Thoracic aorta (tissue), 2 donors: ENCODE data around the gene ASXL2. TPM values are rescaled to one million over a fixed set of nuclear protein-coding genes. Genes with fewer than 3 reads are reported as not detected.
"Not testable (repeated sequence)": the region's sequence is repeated elsewhere in the genome, so short reads cannot be mapped to it uniquely, and the experiment has no call there.

Experiments used
- ATAC-seq: fragments of 150-250 bp; one replicate; pipeline ENCODE4 v1.8.0; 2017; ENCODE audit warnings: low read depth; ENCODE audit not compliant: insufficient number of reproducible peaks, low FRiP score
- DNase-seq: peaks from one replicate; pipeline ENCODE4 v3.0.0-alpha.2; 2020; ENCODE audit warnings: low spot score
- H3K27ac ChIP-seq, 2 donors: fragments of 200-600 bp; sonication (generic); 1 replicate in 1 of 2; 2 replicates in 1 of 2; pipeline ENCODE4 v1.5.1; 2016; ENCODE audit warnings: mild to moderate bottlenecking in 2 of 2, moderate library complexity in 2 of 2
- H3K27me3 ChIP-seq: fragments of 200-600 bp; sonication (generic); replicated peaks from 2 replicates; pipeline ENCODE4 v1.6.0; 2016; ENCODE audit warnings: mild to moderate bottlenecking; ENCODE audit not compliant: insufficient read depth
- H3K36me3 ChIP-seq: fragments of 200-600 bp; sonication (generic); one replicate; pipeline ENCODE4 v1.5.1; 2016
- H3K4me1 ChIP-seq, 2 donors: fragments of 200-600 bp; sonication (generic); 1 replicate in 1 of 2; 2 replicates in 1 of 2; pipeline versions ENCODE4 v1.5.1 to v1.6.0; 2016; ENCODE audit warnings: low read depth in 2 of 2, mild to moderate bottlenecking in 1 of 2; ENCODE audit not compliant: control insufficient read depth in 1 of 2
- H3K4me3 ChIP-seq: fragments of 200-600 bp; sonication (generic); 2 replicates; pipeline ENCODE4 v1.5.1; 2016; ENCODE audit warnings: mild to moderate bottlenecking
- H3K9me3 ChIP-seq: fragments of 200-600 bp; sonication (generic); 2 replicates; pipeline ENCODE4 v1.5.1; 2016
- total RNA-seq, 2 donors: library from RNA; depleted of rRNA; stranded (reverse); fragments of >200 nt; gene quantifications; one replicate each; pipeline versions ENCODE4 v1.1.0 to v1.2.3, GENCODE V29; 2016
- TF ChIP-seq, protein P1 (sequence below): fragments of 200-600 bp; sonication (generic); IDR thresholded peaks from one replicate; pipeline ENCODE4 v1.5.1; 2019; ENCODE audit warnings: antibody characterized with exemption

ASXL2 gene
- total RNA-seq, 2 donors from 2014 or later, result 14.5 to 15.6 TPM

DNA sequence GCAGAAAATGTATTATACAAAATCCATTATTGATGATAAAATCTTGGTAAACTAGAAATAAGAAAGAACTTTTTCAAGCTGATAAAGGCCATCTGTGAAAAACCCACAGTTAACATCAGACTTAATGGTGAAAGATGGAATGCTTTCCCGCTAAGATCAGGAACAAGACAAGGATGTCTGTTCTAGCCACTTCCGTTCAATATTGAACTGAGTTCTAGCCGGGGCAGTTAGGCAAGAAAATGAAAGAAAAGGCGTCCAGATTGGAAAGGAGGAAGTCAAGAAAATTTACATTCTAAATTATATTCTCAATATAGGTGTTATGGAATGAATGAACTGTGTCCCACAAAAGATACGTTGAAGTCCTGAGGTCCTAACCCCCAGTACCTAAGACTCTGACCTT lies 165.8 kb downstream of the ASXL2 start:
- DNase-seq, result no peak
- no peak overlapping the region for H3K27ac ChIP-seq
- H3K9me3 ChIP-seq, result no peaks in the 10 kb centered on the region
- TF ChIP-seq, protein P1, sequence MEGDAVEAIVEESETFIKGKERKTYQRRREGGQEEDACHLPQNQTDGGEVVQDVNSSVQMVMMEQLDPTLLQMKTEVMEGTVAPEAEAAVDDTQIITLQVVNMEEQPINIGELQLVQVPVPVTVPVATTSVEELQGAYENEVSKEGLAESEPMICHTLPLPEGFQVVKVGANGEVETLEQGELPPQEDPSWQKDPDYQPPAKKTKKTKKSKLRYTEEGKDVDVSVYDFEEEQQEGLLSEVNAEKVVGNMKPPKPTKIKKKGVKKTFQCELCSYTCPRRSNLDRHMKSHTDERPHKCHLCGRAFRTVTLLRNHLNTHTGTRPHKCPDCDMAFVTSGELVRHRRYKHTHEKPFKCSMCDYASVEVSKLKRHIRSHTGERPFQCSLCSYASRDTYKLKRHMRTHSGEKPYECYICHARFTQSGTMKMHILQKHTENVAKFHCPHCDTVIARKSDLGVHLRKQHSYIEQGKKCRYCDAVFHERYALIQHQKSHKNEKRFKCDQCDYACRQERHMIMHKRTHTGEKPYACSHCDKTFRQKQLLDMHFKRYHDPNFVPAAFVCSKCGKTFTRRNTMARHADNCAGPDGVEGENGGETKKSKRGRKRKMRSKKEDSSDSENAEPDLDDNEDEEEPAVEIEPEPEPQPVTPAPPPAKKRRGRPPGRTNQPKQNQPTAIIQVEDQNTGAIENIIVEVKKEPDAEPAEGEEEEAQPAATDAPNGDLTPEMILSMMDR, result no peak
- H3K36me3 ChIP-seq, result no peaks in the 10 kb centered on the region
- no peak for ATAC-seq
- no peaks in the 10 kb centered on the region for H3K4me1 ChIP-seq
- no peak overlapping the region for H3K4me3 ChIP-seq
- H3K27me3 ChIP-seq, result no peaks in the 10 kb centered on the region

DNA sequence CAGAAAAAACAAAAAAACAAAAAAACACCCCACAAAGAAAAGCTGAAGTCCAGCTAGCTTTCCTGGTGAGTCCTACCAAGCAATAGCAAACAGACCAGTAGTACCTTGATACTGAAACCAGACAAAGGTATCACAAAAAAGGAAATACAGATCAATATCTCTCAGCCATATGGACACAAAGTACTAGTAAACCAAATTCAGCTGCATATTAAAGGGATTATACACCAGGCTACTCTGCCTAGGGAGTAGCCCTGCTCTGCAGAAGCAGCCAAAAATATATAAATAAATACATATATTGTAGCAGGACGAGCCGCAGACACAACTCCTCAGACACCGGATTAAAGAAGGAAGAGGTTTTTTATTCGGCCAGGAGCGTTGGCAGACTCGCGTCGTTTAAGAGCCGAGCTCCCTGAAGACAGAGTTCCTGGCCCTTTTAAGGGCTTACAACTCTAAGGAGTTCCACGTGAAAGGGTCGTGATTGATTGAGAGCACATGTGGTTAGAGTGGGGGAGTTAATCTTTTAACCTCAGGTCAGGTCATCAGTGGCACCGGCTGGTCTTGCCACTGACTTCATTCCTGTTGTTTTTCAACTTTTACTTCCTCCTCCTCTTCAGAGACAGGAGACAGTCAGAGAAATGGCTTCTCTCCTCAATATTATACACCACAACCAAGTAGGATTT lies 166.5 kb downstream of the ASXL2 start:
- Histone ChIP-seq H3K9me3 (no peaks in the 10 kb centered on the region), H3K27ac (no peak overlapping the region), H3K4me1 (no peaks in the 10 kb centered on the region), H3K36me3 (no peaks in the 10 kb centered on the region), H3K27me3 (no peaks in the 10 kb centered on the region), H3K4me3 (peak overlapping the region; percentile 47)
- ATAC-seq, result no peak
- DNase-seq, result no peak
- TF ChIP-seq, protein P1, result no peak

DNA sequence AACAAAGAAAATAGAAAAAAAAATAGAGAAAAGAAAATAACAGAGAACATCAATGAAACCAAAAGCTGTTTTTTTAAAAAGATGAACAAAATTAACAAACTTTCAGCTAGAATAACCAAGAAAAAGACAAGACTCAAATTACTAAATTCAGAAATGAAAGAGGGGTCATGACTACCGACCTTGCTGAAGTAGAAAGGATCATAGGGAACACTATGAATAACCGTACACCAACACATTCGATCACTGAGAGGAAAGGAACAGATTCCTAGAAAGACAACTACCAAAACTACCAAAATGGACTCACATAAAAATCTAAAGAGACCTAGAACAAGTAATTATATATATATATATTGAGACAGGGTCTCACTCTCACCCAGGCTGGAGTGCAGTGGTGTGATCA lies 167.5 kb downstream of the ASXL2 start:
- Histone ChIP-seq H3K27me3 (no peaks in the 10 kb centered on the region), H3K9me3 (no peaks in the 10 kb centered on the region), H3K36me3 (no peaks in the 10 kb centered on the region), H3K4me1 (no peaks in the 10 kb centered on the region), H3K4me3 (no peak overlapping the region), H3K27ac (no peak overlapping the region)
- no peak for DNase-seq
- ATAC-seq, result no peak
- TF ChIP-seq, protein P1, result no peak

DNA sequence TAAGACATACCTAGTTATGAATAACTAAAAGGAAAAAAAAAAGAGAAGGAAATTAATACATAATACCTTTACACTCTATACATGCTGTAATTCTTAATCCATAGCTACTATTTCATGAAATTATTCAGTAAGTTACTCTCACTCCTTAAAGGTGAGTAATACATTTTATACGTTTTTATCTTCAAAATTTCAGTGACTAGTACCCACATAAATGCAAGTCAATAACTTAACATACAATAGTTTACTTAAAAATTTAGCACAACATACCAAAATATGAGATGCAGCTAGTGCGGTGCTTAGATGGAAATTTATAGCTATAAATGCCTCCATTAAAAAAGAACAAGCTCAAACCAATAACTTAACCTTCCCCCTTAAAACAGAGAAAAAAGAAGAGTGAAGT lies 168.9 kb downstream of the ASXL2 start:
- Histone ChIP-seq H3K4me1 (no peaks in the 10 kb centered on the region), H3K9me3 (no peaks in the 10 kb centered on the region), H3K4me3 (no peak overlapping the region), H3K27ac (no peak overlapping the region), H3K36me3 (no peaks in the 10 kb centered on the region), H3K27me3 (no peaks in the 10 kb centered on the region)
- DNase-seq (no peak), ATAC-seq (no peak)
- TF ChIP-seq, protein P1, result no peak

DNA sequence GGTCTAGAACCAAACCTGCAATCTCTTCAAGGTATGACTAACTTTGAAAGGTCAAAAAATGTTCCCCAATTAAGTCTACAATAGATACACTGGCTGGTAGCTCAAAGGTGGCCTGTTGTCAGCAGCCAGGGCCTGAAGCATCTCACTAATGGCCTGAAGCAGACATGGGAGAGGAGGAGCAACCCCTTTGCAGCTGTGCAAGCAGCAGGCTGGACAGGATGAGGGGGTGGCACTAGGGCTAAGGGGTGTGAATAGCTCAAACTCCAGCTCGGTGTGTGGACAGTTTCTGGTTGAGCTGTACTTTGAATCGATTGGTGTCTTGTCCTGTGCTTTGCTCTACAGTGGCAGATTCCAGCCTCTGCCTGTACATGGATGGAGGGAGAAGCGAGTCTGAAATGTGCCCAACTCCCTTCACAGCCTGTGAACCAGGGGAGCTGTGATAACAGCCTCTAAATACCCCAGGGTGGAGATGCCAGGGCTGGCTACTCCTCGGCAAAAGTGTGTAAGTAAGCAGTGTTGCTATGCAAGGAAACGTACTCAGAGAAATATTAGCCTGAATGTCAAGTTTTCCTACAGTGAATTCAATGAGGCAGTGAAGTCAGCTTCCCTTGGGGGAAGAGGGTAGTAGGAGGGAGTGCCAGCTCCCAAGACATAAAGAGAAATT lies 170.2 kb downstream of the ASXL2 start:
- Histone ChIP-seq H3K27me3 (no peaks in the 10 kb centered on the region), H3K4me3 (no peak overlapping the region), H3K27ac (no peak overlapping the region), H3K4me1 (no peaks in the 10 kb centered on the region), H3K9me3 (no peaks in the 10 kb centered on the region), H3K36me3 (no peaks in the 10 kb centered on the region)
- TF ChIP-seq, protein P1, result no peak
- ATAC-seq (no peak), DNase-seq (no peak)

DNA sequence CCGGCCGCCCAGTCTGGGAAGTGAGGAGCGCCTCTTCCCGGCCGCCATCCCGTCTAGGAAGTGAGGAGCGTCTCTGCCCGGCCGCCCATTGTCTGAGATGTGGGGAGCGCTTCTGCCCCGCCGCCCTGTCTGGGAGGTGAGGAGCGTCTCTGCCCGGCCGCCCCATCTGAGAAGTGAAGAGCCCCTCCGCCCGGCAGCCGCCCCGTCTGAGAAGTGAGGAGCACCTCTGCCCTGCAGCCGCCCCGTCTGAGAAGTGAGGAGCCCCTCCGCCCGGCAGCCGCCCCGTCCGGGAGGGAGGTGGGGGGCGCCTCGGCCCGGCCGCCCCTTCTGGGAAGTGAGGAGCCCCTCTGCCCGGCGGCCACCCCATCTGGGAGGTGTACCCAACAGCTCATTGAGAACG lies 172.7 kb downstream of the ASXL2 start:
- H3K4me1 ChIP-seq, ATAC-seq, DNase-seq, H3K4me3 ChIP-seq, H3K9me3 ChIP-seq, H3K36me3 ChIP-seq, H3K27me3 ChIP-seq, H3K27ac ChIP-seq: not testable (repeated sequence)
